C4-2B (cell line): ENCODE data around the gene LRIG3.

Experiments used
- H3K27ac ChIP-seq: fragments of 450-650 bp; 2 replicates; pipeline ENCODE4 v1.5.1; 2017
- ZFX ChIP-seq: fragments of 450-650 bp; IDR thresholded peaks from 2 replicates; pipeline ENCODE4 v1.6.1; 2017
- TF ChIP-seq, protein P1 (sequence below): fragments of 450-650 bp; conservative IDR thresholded peaks from 2 replicates; pipeline ENCODE4 v1.5.1; 2017; ENCODE audit warnings: mild to moderate bottlenecking

Gene LRIG3

DNA sequence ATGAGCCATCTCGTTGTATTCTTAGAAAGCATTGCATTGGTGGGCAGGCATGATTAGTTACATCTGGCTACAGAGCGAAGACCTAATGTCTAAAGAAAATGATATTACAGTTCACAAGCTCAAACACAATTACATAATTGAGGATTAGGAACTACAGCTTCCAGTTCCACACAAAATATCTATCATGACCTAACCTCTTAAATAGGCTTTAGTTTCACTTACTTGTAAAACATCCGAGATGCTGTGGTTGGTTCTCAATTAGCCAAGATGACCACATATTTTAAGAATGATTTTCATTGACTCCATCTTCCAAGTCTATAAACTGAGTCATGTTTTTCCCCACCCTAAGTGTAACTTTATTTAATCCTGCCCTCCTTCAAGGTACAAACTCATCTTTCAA, 69.5 kb downstream of the LRIG3 start:
- TF ChIP-seq, protein P1, sequence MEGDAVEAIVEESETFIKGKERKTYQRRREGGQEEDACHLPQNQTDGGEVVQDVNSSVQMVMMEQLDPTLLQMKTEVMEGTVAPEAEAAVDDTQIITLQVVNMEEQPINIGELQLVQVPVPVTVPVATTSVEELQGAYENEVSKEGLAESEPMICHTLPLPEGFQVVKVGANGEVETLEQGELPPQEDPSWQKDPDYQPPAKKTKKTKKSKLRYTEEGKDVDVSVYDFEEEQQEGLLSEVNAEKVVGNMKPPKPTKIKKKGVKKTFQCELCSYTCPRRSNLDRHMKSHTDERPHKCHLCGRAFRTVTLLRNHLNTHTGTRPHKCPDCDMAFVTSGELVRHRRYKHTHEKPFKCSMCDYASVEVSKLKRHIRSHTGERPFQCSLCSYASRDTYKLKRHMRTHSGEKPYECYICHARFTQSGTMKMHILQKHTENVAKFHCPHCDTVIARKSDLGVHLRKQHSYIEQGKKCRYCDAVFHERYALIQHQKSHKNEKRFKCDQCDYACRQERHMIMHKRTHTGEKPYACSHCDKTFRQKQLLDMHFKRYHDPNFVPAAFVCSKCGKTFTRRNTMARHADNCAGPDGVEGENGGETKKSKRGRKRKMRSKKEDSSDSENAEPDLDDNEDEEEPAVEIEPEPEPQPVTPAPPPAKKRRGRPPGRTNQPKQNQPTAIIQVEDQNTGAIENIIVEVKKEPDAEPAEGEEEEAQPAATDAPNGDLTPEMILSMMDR = no peak
- TF ChIP-seq ZFX = no peak
- no peak overlapping the region for H3K27ac ChIP-seq

DNA sequence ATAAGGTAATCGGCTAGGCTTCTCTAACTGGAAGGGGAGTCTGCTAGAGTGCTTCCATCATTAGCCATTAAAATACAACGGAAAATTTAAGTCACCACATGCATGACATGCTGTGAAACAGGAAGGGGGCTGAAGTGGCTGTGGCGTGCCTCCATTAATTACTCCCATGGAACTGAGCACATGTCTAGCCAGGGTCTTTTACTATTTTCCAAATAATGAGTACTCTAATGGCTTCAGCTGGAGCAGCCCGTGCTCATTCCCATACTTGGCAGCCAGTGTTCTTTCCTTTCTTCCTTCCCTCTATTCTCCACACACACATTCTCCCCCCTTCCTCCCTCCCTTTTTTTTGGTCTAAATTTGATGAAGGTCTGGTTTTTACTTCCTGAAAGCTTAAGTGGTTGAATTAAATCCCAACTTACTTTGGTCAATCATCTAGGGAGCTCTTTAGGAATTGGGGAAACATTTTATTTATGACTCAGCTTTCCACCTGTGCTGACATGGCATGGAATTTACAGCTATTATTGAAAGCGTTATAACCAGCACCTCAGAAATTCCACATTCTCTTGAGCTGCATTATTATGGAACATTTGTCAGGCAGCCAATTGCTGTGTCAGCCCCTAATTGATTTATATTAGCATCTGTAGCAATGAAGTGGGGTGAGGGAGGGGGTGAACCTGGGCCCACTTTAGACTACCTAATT, 72.3 kb downstream of the LRIG3 start:
- no peak overlapping the region for H3K27ac ChIP-seq
- TF ChIP-seq ZFX = no peak
- TF ChIP-seq, protein P1 = no peak

DNA sequence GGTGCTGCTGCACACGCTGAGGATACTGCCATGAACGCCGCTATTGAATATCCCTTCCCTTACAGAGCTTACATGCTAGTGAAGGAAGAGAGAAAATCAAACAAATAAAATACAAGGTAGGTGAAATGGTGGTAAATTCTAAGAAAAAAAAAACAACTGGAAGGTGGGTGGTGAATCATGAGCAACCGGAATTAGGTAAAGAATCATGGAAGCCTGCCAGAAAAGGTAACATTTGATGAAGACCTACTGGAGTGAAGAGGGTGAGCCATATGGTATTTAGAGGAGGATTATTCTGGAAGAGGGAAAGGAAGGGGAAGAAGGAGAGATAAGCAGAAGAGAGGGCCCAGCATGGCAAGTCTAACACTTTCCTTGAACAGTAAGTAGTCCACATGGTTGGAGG, 76.1 kb downstream of the LRIG3 start:
- H3K27ac ChIP-seq = no peak overlapping the region
- TF ChIP-seq, protein P1 = no peak
- TF ChIP-seq ZFX = no peak

DNA sequence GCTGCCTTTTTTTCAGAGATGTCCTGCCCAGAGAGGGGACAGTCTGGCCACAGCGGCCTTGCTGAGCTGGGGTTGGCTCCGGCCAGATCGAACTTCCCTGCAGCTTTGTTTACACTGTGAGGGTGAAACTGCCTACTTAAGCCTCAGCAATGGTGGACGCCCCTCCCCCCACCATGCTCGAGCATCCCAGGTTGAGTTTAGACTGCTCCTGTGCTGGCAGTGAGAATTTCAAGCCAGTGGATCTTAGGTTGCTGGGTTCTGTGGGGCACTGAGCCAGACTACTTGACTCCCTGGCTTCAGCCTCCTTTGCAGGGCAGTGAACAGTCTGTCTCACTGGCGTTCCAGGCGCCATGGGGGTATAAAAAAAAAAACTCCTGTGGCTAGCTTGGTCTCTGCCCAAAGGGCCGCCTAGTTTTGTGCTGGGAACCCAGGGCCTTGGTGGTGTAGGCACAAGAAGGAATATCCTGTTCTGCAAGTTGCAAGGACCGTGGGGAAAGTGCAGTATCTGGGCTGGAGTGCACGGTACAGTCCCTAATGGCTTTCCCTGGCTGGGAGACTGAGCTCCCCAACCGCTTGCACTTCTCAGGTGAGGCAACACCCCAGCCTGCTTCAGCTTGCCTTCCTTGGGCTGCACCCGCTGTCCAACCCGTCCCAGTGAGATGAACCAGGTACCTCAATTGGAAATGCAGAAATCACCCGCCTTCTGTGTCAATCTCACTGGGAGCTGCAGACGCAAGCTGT, 79.1 kb downstream of the LRIG3 start:
- TF ChIP-seq ZFX = no peak
- TF ChIP-seq, protein P1 = no peak
- H3K27ac ChIP-seq = no peak overlapping the region

DNA sequence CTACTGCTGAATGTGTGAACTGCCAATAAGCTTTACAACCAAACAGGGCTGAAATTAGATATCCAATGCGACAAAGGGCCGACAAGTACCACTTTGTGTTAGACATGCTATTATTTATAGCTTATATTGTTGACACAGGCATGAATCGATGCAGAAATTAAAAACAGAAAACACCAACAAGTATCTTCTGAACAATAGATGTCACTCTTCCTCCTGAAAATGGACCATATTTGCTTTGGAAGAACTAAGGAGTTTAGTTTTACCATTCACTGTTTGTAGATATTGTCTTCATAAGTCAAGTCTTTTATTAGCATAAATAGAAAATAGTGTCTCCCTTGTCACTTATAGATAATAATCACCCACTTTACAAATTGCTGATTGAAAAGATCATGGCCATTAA, 86.5 kb downstream of the LRIG3 start:
- H3K27ac ChIP-seq = no peak overlapping the region
- TF ChIP-seq ZFX = no peak
- TF ChIP-seq, protein P1 = peak; percentile 52

DNA sequence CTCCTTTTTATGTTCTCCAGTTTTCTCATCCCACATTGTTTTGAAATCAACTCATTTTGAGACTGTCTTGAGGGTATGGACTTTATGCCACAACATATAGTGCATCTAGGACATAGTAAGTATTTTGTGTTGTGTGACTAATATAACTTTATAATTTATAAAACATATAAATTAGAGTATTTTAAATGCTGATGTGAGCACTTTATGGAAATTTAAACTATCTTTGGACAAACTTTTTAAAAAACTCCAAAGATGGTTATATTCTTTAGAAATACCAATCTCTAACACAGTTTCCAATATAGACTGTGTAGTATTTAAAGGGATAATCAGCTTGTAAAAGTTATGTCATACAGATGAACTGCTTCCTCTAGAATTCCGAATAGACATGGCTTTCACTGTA, 87.4 kb downstream of the LRIG3 start:
- no peak for TF ChIP-seq ZFX
- TF ChIP-seq, protein P1 = no peak
- H3K27ac ChIP-seq = no peak overlapping the region
